ENCODE measurements around the gene CHST11.
A peak's percentile ranks its signal among the peaks of the same experiment; 100 is the strongest.

Gene CHST11

GRCh38 chr12:104707194-104707593 is 250.4 kb downstream of the CHST11 start:
- DNase-seq: no peak

GRCh38 chr12:104707794-104708558 is 251.2 kb downstream of the CHST11 start:
- no peak for DNase-seq

- no peak for DNase-seq
Measured at GRCh38 chr12:104708891-104709290, 252.1 kb downstream of the CHST11 start.

GRCh38 chr12:104709692-104710435 is 253.1 kb downstream of the CHST11 start:
- DNase-seq: no peak

- no peak for DNase-seq
Measured at GRCh38 chr12:104710940-104711689, 254.4 kb downstream of the CHST11 start.

- DNase-seq: no peak
Measured at GRCh38 chr12:104712477-104712876, 255.7 kb downstream of the CHST11 start.

GRCh38 chr12:104712968-104713367 is 256.2 kb downstream of the CHST11 start:
- DNase-seq: no peak

- DNase-seq: peak in 1 of 2 experiments; percentile 8
Measured at GRCh38 chr12:104713444-104713843, 256.7 kb downstream of the CHST11 start.

GRCh38 chr12:104714369-104714768 is 257.6 kb downstream of the CHST11 start:
- no peak for DNase-seq

GRCh38 chr12:104716172-104716571 is 259.4 kb downstream of the CHST11 start:
- no peak for DNase-seq

GRCh38 chr12:104718304-104718929 is 261.7 kb downstream of the CHST11 start:
- DNase-seq: no peak

GRCh38 chr12:104719700-104720338 is 263.1 kb downstream of the CHST11 start:
- DNase-seq: no peak

- DNase-seq: no peak
Measured at GRCh38 chr12:104720339-104721038, 263.7 kb downstream of the CHST11 start.

- no peak for DNase-seq
Measured at GRCh38 chr12:104721039-104721405, 264.3 kb downstream of the CHST11 start.

GRCh38 chr12:104721936-104722335 is 265.2 kb downstream of the CHST11 start:
- no peak for DNase-seq

GRCh38 chr12:104722601-104723534 is 266.1 kb downstream of the CHST11 start:
- DNase-seq: peak; percentile 15 to 52

- DNase-seq: no peak
Measured at GRCh38 chr12:104723895-104724294, 267.1 kb downstream of the CHST11 start.

- no peak for DNase-seq
Measured at GRCh38 chr12:104724992-104725585, 268.3 kb downstream of the CHST11 start.

GRCh38 chr12:104725610-104726009 is 268.9 kb downstream of the CHST11 start:
- no peak for DNase-seq

- DNase-seq: no peak
Measured at GRCh38 chr12:104727726-104728465, 271.1 kb downstream of the CHST11 start.
